OCI-LY3 (cell line): ENCODE data around the gene RPE65.

Experiments
- H2AFZ ChIP-seq: fragments of 200-600, 300-600 bp; shearing (Covaris generic); 2 replicates; pipeline ENCODE4 v1.6.0; 2014; ENCODE audit warnings: antibody characterized with exemption, low read depth, low read length
- H3K27ac ChIP-seq: fragments of 200-600, 300-600 bp; sonication (generic); 2 replicates; pipeline ENCODE4 v1.5.1; 2014; ENCODE audit warnings: mild to moderate bottlenecking, low read length, moderate library complexity, mixed read lengths
- H3K27me3 ChIP-seq: fragments of 200-600, 300-600 bp; sonication (generic); 2 replicates; pipeline ENCODE4 v1.6.1; 2014; ENCODE audit warnings: low read depth, low read length, mixed read lengths
- H3K36me3 ChIP-seq: fragments of 200-600, 300-600 bp; sonication (generic); replicated peaks from 2 replicates; pipeline ENCODE3; 2014; ENCODE audit warnings: low read depth, low read length, mixed read lengths
- H3K4me1 ChIP-seq: fragments of 300-600, 200-600 bp; sonication (generic); 2 replicates; pipeline ENCODE4 v1.6.1; 2014; ENCODE audit warnings: low read length, mixed read lengths
- H3K4me2 ChIP-seq: fragments of 200-600, 300-600 bp; sonication (generic); 2 replicates; pipeline ENCODE4 v1.6.1; 2014; ENCODE audit warnings: low read length, mixed read lengths
- H3K4me3 ChIP-seq: fragments of 300-600, 200-600 bp; sonication (generic); 2 replicates; pipeline ENCODE4 v1.5.1; 2014; ENCODE audit warnings: antibody characterized with exemption, mild to moderate bottlenecking, low read length, moderate library complexity
- H3K79me2 ChIP-seq: fragments of 300-600, 200-600 bp; shearing (Covaris generic); 2 replicates; pipeline ENCODE4 v1.6.1; 2014; ENCODE audit warnings: mild to moderate bottlenecking, low read length, mixed read lengths
- H3K9ac ChIP-seq: fragments of 300-600, 200-600 bp; shearing (Covaris generic); 2 replicates; pipeline ENCODE4 v1.6.0; 2014; ENCODE audit warnings: mild to moderate bottlenecking, low read length, moderate library complexity
- H3K9me3 ChIP-seq: fragments of 200-600, 300-600 bp; shearing (Covaris generic); 2 replicates; pipeline ENCODE4 v1.6.1; 2014; ENCODE audit warnings: low read length, mixed read lengths; ENCODE audit not compliant: insufficient read depth
- H4K20me1 ChIP-seq: fragments of 200-600, 300-600 bp; sonication (generic); 2 replicates; pipeline ENCODE4 v1.6.1; 2016; ENCODE audit warnings: low read length, mixed read lengths; ENCODE audit not compliant: insufficient read depth
- EZH2phosphoT487 ChIP-seq: fragments of 200-600 bp; shearing (Covaris generic); IDR thresholded peaks from 2 replicates; pipeline ENCODE4 v1.6.1; 2018; ENCODE audit warnings: antibody characterized with exemption, mixed run types, low read depth
- TF ChIP-seq, protein P1 (sequence below): fragments of 200-600, 300-600 bp; sonication (generic); IDR thresholded peaks from 2 replicates; pipeline ENCODE4 v1.5.1; 2014; ENCODE audit warnings: antibody characterized with exemption, low read length, low read depth

Gene RPE65

DNA sequence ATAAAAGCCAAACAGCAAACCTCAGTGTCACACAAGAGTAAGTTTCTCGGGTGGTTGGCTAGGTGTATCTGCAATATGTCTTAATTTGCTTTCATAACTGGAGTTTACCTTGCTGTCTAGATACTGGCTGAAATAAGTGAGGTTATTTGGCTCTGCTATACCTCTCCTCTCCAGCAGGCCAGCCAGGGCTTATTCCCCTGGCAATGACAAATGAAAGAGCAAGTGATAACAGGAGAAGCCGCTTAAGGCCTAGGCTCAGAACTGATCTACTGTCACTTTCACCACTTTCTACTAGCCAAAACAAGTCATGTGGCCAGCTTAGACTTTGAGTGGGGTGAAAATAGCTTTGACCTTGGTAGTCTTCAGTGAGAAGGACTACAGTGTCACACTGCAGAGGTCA is 4.8 kb upstream of the RPE65 start:
- H2AFZ ChIP-seq = no peak overlapping the region
- no peak overlapping the region for H3K4me3 ChIP-seq
- no peak for TF ChIP-seq EZH2phosphoT487
- TF ChIP-seq, protein P1, sequence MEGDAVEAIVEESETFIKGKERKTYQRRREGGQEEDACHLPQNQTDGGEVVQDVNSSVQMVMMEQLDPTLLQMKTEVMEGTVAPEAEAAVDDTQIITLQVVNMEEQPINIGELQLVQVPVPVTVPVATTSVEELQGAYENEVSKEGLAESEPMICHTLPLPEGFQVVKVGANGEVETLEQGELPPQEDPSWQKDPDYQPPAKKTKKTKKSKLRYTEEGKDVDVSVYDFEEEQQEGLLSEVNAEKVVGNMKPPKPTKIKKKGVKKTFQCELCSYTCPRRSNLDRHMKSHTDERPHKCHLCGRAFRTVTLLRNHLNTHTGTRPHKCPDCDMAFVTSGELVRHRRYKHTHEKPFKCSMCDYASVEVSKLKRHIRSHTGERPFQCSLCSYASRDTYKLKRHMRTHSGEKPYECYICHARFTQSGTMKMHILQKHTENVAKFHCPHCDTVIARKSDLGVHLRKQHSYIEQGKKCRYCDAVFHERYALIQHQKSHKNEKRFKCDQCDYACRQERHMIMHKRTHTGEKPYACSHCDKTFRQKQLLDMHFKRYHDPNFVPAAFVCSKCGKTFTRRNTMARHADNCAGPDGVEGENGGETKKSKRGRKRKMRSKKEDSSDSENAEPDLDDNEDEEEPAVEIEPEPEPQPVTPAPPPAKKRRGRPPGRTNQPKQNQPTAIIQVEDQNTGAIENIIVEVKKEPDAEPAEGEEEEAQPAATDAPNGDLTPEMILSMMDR = no peak

DNA sequence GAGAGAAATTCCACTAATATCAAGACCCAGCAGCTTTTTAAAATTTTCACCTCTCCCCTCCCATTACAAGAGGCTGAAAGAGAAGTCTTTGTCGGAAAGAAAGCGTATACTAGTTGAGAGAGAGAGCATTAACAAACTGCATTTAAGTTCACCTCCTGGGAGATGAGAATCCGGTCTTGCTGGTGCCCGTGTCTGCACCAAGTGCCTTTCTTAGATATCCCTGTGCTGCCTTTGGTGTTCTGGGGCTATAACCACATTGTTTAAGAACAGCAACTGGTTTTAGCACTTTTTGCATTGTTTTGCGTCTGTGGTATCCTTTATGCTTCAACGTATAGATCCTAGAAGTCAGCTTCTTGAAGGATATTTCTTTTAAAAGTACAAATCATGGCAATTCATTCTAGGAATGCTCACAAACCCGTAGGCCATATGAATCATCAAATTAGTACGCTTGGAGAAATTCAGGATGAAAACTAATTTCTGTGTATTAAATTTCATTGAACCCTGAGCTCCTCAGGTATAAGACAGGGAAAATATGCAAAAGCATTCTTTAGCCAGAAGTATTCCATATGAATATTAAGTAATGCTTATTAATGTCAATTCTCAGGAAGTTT is 3.4 kb upstream of the RPE65 start:
- H3K9ac ChIP-seq = no peak overlapping the region
- H3K27ac ChIP-seq = no peak overlapping the region
- H3K4me2 ChIP-seq = no peak overlapping the region
- TF ChIP-seq, protein P1 = no peak
- TF ChIP-seq EZH2phosphoT487 = no peak
- H3K9me3 ChIP-seq = no peaks in the 10 kb centered on the region
- H3K27me3 ChIP-seq = no peaks in the 10 kb centered on the region
- no peaks in the 10 kb centered on the region for H4K20me1 ChIP-seq
- no peaks in the 10 kb centered on the region for H3K4me1 ChIP-seq
- no peaks in the 10 kb centered on the region for H3K79me2 ChIP-seq
- no peak overlapping the region for H2AFZ ChIP-seq
- no peaks in the 10 kb centered on the region for H3K36me3 ChIP-seq
- H3K4me3 ChIP-seq = no peak overlapping the region

More for the DNA sequence above, 4.8 kb upstream of the RPE65 start:
- Histone ChIP-seq H4K20me1 (no peaks in the 10 kb centered on the region), H3K9ac (no peak overlapping the region), H3K4me1 (no peaks in the 10 kb centered on the region), H3K27me3 (no peaks in the 10 kb centered on the region), H3K4me2 (no peak overlapping the region), H3K27ac (no peak overlapping the region), H3K9me3 (no peaks in the 10 kb centered on the region), H3K36me3 (no peaks in the 10 kb centered on the region), H3K79me2 (no peaks in the 10 kb centered on the region)

DNA sequence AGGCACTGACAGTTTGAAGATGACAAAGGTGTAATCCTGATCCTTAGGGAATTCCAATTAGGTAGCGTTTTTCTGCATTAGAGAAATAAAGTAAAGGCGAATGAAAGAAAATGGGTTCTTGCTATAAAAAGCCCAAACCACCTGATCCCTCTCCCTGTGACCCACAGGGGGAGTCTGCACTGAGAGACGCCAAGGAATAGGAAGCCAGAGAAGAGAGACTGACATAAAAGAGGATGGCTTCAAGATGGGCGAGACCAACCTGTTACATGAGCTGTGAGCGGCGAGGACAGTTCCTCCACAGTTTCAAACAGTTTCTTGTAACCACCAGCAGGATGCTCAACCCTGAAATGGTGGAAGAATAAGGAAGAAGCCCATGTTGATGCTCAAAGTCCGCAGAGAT is 1.4 kb downstream of the RPE65 start:
- no peaks in the 10 kb centered on the region for H3K4me1 ChIP-seq
- no peaks in the 10 kb centered on the region for H3K79me2 ChIP-seq
- H2AFZ ChIP-seq = no peak overlapping the region
- H3K27me3 ChIP-seq = no peaks in the 10 kb centered on the region
- no peak overlapping the region for H3K4me3 ChIP-seq
- no peaks in the 10 kb centered on the region for H4K20me1 ChIP-seq
- TF ChIP-seq EZH2phosphoT487 = no peak
- TF ChIP-seq, protein P1 = no peak
- no peaks in the 10 kb centered on the region for H3K9me3 ChIP-seq
- H3K36me3 ChIP-seq = no peaks in the 10 kb centered on the region
- no peak overlapping the region for H3K9ac ChIP-seq
- no peak overlapping the region for H3K4me2 ChIP-seq
- H3K27ac ChIP-seq = no peak overlapping the region

DNA sequence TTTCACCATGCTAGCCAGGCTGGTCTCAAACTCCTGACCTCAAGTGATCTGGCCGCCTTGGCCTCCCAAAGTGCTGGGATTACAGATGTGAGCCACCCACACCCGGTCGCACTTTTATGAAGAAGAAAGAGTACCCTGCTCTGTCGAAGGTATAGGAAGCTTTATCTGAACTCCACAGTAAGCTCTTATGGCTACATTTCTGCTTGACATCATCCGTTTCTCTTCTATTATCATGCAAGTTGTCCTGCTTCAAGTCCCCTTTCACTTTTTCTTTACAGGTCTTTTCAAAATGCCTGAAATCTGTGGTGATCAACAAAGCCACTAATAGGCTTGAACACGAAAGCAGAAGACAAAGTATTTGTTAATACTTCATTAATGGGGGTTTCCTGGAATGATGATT is 4.0 kb downstream of the RPE65 start:
- TF ChIP-seq EZH2phosphoT487 = no peak
- TF ChIP-seq, protein P1 = no peak
- H3K4me1 ChIP-seq = no peaks in the 10 kb centered on the region

More for the DNA sequence above, 4.0 kb downstream of the RPE65 start:
- H2AFZ ChIP-seq = no peak overlapping the region
- H3K9me3 ChIP-seq = no peaks in the 10 kb centered on the region
- no peak overlapping the region for H3K27ac ChIP-seq
- H3K36me3 ChIP-seq = no peaks in the 10 kb centered on the region
- no peaks in the 10 kb centered on the region for H4K20me1 ChIP-seq
- no peaks in the 10 kb centered on the region for H3K27me3 ChIP-seq
- H3K4me3 ChIP-seq = no peak overlapping the region
- no peaks in the 10 kb centered on the region for H3K79me2 ChIP-seq
- H3K4me2 ChIP-seq = no peak overlapping the region
- H3K9ac ChIP-seq = no peak overlapping the region
